HG03378 (cell line): ENCODE measurements around the gene CCDC169.
"Not testable (repeated sequence)": the region's sequence is repeated elsewhere in the genome, so short reads cannot be mapped to it uniquely, and the experiment has no call there.

Source experiments
- ATAC-seq: cut with Tn5 transposase; IDR thresholded peaks from one replicate; pipeline ENCODE4 v1.9.1; 2021; ENCODE audit warnings: mild to moderate bottlenecking, moderate library complexity; ENCODE audit not compliant: unreplicated experiment

CCDC169 gene

DNA sequence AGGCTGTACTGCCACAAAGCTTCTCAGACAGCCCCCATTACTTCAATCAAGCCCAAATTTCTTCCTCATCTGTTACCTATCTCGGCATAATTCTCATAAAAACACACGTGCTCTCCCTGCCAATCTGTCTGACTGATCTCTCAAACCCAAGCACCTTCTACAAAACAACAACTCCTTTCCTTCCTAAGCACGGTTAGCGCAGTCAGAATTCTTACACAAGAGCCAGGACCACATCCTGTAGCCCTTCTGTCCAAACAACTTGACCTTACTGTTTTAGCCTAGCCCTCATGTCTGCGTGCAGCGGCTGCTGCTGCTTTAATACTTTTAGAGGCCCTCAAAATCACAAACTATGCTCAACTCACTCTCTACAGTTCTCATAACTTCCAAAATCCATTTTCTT is 22.2 kb upstream of the CCDC169 start:
- not testable (repeated sequence) for ATAC-seq

DNA sequence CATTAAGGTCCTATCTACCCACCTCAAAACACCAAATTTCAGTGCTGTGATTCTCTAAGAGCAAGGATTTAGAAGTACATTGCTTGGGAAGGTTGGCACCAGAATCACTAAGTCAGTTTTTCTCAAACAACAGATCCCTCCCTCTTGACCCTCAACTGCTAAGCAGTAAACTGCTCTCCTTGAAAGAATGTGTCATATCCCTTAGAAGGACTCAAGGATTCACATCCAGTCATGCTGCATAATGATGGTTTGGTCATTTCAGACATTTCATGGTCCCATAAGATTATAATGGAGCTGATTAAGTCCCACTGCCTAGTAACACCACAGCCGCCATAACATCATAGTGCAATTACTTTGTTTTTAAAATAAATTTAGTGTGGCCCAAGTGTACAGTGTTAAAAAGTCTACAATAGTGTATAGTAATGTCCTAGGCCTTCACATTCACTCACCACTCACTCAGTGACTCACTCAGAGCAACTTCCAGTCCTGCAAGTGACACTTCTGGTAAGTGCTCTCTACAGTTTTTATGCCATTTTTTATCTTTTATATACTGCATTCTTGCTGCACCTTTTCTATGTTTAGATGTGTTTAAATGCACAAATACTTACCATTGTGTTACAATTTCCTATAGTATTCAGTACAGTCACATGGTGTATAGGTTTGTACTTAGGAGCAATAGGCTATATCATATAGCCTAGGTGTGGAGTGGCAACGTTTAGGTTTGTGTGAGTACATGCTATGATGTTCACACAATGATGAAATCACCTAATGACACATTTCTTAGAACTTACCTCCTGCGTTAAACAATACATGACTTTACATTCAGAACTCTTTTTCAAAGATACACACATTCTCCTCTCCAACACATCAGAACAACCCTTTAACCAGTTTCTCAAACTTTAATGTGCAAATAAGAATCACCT is 15.7 kb upstream of the CCDC169 start:
- ATAC-seq, result no peak

GRCh38 chr13:36310417-36311108 is 12.9 kb upstream of the CCDC169 start:
- no peak for ATAC-seq

DNA sequence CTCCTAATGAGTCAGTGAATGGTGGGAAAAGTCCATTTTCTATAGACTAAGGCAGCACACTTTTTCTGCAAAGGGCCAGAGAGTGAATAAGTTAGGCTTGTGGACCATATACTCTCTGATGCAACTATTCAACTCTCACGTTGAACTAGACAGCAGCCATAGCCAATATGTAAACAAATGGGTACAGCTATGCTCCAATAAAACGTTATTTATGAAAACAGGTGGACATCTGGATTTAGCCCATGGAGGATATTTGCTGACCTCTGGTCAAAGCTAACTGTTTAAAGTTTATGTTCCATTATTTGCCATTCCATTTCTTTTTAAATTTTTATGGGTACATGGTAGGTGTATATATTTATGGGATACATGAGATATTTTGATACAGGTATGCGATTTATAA is 4.7 kb upstream of the CCDC169 start:
- no peak for ATAC-seq

GRCh38 chr13:36299469-36299868 is 1.9 kb upstream of the CCDC169 start:
- not testable (repeated sequence) for ATAC-seq

DNA sequence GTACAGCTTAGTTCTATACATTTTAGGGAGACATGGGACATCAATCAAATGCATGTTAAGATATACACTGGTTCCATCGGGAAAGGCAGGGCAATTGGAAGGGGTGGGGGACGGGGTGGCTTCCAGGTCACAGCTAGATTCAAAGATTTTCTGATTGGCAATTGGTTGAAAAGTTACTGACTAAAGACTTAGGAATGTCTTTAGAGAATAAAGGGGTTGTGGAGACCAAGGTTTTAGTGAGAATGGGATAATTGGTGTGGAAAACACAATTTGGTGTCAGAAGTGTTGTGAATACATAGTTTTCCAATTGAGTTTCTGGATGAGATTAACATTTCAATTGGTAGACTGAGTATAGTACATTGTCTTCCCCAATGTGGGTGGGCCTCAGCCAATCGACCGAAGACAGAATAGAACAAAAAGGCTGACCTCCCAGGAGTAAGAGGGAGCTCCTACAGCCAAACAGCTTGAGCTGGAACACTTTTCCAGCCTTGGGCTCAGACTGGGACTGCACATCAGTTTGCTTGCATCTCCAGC is 988 bp upstream of the CCDC169 start:
- ATAC-seq, result no peak

- no peak for ATAC-seq
Measured at GRCh38 chr13:36294096-36294495, 3.5 kb downstream of the CCDC169 start.

DNA sequence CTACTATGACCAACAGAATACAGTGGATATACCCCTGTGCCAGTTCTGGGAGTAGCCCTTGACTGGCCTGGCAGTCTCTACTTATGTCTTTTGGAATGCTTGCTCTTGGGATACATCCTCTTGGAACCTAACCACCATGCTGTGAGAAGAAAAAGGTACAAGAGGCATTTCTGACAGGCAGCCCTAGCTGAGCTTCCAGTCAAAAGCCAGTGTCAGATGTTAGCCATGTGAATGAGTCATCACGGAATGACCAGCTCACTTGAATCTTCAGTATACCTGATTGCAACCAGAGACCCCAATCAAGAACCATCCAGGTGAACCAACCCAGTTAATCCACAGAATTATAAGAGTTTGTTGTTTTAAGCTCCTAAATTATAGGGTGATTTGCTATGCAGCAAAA is 4.1 kb downstream of the CCDC169 start:
- no peak for ATAC-seq

DNA sequence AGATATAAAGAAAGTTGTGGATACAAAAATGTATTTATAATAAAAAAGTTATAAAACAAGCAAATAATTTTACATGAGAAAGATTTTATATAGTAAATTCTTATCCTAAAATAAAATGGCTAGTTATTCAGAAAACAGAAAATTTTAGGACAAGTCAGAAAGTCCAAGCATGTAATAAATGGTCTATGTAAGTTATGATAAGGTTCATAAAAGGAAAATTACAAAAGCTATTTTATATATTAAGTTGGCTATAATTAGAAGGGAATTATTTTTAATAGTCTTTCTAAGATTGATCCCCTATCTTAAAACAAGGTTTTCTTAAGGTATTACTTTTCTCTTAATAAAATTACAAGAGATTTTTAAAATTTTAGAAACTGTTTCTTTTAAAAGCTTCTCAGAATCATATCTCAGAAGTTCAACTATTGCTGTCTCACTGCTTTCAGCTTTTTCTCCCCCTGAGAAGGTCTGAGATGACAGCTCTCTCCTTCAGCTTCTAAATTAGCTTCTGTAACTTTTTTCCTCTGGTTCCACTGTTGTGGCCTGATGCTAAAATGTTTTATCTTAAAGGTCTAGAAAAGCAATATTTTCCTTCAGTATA is 8.7 kb downstream of the CCDC169 start:
- ATAC-seq, result no peak

DNA sequence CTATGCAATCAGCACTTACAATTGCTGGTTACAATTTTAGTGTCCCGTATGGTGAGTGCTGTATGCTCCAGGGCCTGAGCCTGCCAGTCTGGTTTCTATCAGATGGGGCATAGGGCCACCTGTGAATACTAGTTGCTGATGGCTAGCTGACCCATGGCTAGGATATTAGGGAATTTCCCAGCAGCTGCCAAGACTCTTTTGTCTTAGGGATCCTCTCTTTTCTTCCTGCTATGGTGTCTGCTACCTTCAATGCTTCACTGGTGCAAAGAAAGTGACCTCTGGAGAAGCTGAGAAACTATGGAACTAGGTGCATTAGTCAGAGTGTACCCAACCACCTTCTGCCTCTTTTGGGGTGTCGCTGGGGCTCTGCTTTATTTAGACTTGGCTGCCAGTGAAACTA is 11.6 kb downstream of the CCDC169 start:
- ATAC-seq, result no peak

GRCh38 chr13:36282821-36283432 is 14.7 kb downstream of the CCDC169 start:
- no peak for ATAC-seq

GRCh38 chr13:36275190-36276002 is 22.2 kb downstream of the CCDC169 start:
- no peak for ATAC-seq

- no peak for ATAC-seq
Measured at GRCh38 chr13:36273431-36273830, 24.2 kb downstream of the CCDC169 start.

DNA sequence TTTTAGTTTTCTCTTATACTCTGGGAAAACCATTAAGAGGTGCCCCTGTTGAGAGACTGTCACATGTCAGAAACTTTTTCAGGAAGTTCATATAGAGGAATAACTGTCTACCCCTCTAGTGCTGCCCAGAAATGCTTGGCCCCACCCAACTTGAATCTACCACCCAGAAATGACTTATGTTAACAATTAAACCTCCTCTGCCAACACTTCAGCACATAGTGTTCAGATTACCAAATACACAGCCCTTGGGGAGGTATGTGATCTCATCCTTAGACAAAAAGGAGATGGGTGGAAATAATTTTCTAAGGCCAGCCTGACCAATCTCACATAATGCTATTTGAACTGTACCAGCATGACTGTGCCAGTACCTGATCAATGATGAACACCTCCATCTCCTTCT is 35.6 kb downstream of the CCDC169 start:
- ATAC-seq, result no peak

DNA sequence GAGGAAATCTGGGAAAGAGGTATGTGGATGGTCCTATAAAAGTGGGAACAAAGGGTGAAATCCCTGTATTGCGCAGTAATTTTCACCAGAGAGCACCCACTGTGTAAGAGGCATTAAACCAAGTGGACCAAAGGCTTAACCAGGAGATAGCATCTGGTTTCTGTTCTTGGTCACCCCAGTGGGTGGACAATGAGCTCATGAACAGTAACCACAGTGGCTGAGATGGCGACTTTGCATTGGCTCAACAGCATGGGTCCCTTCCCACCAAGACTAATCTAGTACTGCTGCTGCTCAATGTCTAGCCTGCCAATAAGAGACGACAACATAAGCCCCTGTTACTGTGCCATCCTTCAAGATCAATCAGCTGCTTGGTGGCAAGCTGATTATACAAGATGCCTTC is 36.6 kb downstream of the CCDC169 start:
- ATAC-seq, result no peak

DNA sequence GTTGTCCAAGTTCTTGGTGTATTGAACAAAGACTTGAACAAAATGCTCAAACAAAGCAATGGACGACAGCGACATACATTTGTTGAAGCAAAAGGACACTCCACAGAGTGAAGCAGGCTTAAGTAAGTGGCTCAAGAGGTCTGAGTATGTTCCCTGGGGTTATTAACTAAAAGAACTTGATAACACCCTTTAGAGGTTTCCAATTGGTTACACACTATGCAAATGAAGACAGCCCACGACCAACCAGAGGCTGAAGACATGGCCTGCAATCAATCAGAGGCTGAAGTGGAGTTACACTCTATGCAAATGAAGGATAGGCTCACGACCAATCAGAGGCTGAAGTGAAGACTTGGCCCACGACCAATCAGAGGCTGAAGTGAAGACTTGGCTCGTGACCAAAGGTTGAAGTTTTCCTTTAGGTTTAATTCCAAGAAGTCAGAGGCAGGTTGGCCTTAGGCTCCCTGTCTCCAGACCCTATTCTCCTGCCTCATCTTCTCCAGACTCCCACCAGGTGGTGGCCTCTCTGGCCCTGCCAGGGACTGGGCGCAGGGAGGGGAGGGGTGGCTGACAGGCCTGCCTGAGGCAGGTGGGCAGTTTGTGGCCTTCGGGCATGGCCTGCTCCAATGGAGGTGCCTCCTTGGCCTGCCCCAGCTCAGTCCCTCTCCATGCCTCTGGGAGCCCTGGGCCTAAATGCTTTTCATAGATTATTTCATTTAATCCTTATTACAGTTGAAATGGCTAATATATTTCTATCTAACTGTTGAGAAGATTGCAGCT is 38.1 kb downstream of the CCDC169 start:
- no peak for ATAC-seq

DNA sequence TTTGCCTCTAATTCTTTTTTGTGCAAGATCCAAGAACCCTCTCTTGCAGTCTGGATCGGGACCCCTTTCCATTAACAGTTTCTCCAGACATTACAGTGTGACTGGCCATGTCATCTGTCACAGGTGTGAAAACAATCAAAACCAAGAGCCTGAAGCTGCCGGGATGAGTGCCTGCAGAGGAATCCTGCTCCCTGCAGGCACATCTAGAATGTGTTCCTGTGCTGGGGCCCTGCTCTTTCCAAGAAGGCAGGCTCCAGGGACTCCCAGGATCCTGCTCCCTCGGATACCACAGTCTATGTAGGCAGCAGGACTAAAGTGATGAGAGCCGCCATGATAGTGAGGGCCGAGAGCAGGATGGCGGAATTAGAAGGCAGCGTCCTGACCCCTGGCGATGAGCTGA is 38.8 kb downstream of the CCDC169 start:
- no peak for ATAC-seq

- no peak for ATAC-seq
Measured at GRCh38 chr13:36251526-36251925, 46.1 kb downstream of the CCDC169 start.

DNA sequence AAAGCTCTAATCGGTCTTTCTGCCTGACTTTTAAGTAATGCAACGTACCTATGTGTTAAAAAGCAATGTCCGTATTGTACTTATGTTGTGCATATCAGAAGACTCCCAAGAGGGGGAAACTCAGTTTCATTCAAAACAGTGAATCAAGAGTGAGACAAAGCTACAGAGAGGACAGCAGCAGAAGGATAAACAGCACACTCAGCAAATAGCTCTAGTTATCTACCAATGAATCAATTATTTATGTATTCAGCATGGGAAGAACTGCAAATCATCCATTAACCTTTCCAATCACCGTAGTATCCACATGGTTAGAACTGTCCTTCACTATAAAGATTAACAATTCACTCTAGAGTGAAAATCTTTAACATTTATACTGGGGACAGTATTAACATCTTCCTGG is 46.6 kb downstream of the CCDC169 start:
- no peak for ATAC-seq

GRCh38 chr13:36248700-36249099 is 48.9 kb downstream of the CCDC169 start:
- ATAC-seq, result no peak
